CD4-positive, alpha-beta T cell treated with Interleukin-4 for 4 hours (primary cell): ENCODE measurements around the gene ASB4.
"Not testable (repeated sequence)": the region's sequence is repeated elsewhere in the genome, so short reads cannot be mapped to it uniquely, and the experiment has no call there.

Experiments used
- DNase-seq: peaks from one replicate; pipeline ENCODE4 v3.0.0-alpha.2; 2020

ASB4 gene

GRCh38 chr7:95479992-95480624 is 5.6 kb upstream of the ASB4 start:
- DNase-seq = no peak

- DNase-seq = no peak
Observed at GRCh38 chr7:95481271-95482165, 4.2 kb upstream of the ASB4 start.

GRCh38 chr7:95482424-95482823 is 3.3 kb upstream of the ASB4 start:
- DNase-seq = no peak

- DNase-seq = no peak
Observed at GRCh38 chr7:95490231-95490762, 4.6 kb downstream of the ASB4 start.

DNA sequence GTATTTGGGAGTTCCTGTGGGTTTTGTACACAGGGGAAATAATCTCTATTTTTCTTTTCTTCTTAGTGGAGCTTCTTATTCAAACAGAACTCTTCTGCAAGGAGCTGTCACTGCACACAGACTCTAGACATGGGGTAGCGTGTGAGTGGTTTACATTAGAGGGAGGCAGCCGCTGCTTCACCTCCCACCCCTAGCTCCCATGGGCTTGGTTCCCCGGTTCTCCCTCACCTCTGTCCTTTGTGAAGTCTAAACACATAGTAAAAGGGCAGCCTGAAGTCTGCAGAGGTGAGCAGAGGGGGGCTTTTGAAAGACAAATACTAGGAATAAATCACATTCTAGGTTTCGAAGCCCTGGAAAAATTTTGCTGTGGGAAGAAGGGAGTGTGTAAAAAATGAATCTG is 5.5 kb downstream of the ASB4 start:
- DNase-seq = no peak

DNA sequence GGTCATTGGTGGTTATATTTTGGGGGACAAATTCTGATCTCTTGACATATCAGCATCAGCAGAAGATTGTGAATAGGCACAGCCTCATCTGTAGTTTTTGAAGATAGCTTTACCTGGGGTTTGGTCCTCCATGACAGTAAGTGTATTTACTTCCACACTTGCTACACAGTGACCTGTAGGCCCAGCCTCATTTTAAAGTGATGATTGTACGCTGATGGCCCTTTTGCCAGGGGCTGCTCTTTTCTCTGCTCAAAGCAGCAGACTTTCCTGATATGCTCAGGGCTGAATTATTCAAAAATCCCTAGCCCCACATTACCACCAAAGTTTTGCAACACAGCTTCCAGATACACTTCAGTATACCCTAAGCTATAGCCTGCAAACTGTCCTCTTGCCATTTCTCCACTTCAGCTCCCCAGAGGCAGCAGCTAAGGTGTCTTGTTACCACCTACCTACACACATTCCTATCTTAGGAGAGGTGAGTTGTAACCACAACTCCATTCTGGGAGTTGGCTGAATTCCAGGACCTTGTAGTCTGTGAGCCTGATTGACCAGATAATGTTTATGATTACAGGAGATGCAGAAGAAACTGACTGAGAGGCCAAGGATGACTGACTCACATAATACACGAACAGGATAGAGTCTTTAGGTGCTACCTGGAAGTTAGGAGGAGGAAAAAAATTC is 6.0 kb downstream of the ASB4 start:
- no peak for DNase-seq

DNA sequence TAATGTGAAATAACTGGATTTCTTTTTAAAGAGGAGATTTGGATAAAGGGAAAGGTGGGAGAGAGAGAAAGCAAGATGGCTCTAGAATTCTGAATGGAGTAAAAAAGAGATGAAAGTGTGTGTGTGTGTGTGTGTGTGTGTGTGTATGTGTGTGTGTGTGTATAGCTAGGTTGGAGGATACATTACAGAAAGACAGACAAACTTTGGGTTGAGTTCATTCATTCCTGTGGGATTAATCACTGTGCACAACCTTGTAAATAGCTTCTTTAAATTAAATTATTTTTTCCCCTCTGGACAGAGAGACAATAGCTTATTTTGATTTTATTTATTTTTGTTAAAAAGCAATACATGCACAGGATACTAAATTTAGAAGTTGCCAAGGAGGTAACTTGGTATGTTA is 7.5 kb downstream of the ASB4 start:
- DNase-seq = no peak

- no peak for DNase-seq
Observed at GRCh38 chr7:95493844-95494243, 8.1 kb downstream of the ASB4 start.

- DNase-seq = no peak
Observed at GRCh38 chr7:95501261-95501832, 15.6 kb downstream of the ASB4 start.

GRCh38 chr7:95502403-95502802 is 16.7 kb downstream of the ASB4 start:
- DNase-seq = no peak

DNA sequence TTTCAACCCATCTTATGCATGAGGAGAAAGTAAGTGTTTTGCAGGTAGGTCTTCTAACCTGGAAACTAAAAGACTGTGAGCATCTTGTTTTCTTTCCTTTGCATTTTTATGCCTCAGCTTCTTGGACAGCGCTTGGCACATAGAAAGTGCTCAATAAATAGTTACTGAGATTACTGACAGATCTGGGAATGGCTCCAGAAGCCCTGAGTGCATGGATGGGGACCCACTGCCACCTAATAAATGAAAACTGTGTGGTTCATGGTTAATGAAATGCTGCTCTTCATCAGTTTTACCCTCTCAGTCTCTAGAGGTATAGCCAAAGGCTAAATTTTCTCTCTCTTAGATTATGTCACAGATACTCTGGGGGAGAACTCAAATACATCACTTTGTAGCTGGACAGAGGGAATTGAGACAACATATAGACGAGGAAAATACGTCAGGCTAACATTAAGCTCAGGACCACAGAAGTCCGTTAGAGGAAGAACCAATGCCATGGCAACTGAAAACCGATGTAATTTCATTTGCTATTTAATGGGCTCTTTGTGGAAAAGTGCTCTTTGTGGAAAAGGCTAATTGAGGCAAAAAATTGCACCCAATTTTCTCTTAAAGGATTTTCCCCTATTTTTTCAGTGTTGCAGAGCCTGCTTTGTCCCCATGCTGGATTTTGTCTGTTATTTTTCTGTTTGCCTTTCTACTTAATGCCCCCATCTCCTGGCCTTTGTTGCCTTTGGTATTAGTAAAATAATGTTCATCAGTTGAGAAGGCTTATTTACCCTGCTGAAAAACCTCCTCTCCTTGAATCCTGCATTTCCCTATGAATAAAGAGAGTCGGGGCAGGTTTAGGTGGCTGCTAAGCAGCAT is 17.8 kb downstream of the ASB4 start:
- no peak for DNase-seq

DNA sequence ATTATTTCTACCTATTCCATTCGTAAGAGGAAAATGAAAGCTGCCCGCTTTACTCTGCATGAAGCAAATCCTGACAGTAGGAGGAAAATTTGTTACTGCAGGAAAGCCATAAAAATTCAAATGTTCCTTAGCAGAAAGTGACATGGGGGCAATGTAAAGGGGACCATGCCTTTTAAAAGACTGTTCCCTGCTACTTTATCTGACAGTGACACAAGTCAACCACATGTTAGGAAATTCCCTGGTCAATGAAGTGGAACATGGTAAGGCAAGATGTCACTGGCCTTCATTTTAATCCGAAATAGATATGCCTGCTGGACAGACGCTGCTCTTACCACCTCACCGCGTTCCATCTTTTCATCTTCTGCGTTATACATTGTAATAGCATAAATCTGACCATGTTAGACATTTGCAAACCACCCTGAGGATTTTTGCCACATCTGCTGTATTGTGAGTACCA is 18.4 kb downstream of the ASB4 start:
- DNase-seq = not testable (repeated sequence)

DNA sequence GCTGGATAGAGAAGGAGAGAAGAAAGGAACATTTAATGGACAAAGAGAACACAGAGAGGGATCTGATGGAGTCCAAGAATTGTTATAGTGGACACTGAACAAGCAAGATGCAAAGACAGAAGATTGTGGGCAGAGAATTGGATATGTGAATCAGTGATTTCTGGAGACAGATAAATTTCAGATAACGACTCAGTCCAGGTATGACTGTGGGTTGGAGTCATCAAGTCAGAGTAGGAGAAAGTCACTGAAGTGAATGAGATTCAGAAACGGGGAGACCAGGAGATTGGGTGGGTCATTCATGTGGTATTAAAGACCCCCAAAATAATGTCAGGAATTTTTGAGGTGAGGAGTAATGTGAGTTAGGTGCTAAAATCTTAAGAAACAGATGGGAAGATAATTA is 23.0 kb downstream of the ASB4 start:
- no peak for DNase-seq

DNA sequence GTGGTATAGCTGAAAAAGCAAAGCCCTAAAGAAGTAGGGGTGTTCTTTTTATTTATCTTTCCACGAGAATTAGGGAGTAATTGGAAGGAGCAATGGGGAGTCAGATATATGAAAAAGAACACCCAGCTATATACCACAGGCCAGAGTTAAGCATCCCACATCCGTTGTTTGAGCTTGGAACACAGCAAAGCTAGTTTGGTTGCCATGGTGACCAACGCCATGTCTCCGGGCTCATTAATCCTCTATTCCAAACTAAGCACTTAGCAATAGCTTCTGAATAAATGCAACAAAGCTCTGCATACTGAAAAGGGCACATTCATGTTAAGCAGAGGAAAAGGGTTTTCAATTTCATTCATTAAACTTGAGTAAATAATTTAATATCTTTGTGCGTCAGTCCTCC is 23.5 kb downstream of the ASB4 start:
- DNase-seq = no peak

DNA sequence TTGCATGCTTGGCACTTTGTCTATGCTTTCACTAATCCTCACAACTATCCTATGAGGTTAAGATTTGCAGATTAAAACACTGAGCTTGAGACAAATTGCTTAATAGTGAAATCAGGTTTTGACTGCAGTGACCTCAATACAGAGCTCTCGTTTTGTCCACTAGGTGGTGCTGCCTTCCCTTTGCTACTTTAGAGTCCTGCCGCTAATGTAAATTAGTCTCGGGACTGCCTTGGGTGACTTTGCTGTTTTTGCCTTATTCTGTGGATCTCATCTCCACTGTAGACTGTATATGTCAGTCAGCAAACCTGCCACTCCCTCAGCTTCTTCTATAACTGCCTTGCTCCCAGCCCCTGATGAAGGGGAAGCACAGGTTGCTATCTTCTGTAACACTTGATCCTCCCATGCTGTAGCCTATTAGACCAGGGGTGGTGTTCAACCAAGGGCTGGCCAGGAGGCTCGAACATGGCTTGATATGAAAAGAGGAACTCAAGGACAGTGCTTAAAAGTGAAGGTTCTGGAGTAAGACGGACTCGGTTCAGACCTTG is 26.0 kb downstream of the ASB4 start:
- DNase-seq = peak; percentile 63

DNA sequence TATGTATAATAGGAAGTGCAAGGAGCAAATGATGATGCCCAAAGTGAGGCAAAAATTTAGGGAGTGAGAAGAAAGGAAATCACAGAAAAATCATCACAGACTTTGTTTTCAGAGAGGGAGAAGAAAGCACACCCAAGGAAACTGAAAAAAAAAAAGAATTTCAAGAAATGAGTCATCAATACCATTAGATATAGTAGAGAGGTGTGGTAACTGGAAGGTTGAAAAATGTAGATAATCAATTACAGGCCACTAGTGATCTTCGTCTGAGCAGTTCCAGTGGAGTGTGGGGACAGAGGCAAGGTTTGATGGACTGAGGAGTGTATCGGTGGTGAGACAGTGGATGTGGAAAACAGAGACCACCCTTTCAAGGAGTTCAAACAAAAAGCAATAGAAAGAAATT is 31.7 kb downstream of the ASB4 start:
- DNase-seq = no peak

DNA sequence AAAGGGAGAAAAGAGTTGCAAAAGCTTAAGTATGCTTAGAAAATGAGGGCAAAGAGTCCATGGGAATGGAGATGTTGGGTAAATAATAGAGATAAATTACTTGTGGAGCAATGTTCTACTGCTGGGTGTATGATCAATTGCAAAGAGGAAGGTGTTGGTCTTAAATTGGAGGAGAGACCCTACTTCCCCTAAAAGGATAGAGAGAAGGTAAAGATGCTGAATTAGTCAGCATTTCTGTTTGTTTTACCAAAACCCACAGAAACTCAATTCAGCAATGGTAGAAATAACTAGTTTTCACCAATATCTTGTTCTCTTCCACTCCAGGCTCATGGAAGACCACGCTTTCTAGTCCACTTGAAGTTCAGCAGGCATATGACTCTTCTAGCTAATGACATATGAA is 32.1 kb downstream of the ASB4 start:
- DNase-seq = no peak

DNA sequence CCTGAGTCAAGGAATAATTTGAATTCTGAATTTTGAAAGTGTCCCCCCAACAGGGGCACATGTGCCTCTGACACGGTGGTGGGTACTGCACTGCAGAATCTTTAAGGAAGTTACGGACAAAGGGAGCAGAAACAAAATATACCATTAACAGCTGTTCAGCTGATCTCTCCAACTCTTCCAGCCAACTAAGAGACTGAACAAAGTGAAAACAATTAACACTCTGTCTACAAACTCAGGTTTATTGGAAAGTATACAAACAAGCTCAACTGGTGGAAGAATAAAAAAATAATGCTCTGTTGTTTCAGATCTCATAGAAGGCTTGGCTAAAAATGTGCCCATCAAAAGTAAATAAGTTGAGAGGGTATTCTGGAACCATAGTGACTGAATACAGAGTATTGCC is 34.4 kb downstream of the ASB4 start:
- DNase-seq = no peak

- no peak for DNase-seq
Observed at GRCh38 chr7:95525503-95525902, 39.8 kb downstream of the ASB4 start.

- DNase-seq = no peak
Observed at GRCh38 chr7:95526128-95526738, 40.5 kb downstream of the ASB4 start.

DNA sequence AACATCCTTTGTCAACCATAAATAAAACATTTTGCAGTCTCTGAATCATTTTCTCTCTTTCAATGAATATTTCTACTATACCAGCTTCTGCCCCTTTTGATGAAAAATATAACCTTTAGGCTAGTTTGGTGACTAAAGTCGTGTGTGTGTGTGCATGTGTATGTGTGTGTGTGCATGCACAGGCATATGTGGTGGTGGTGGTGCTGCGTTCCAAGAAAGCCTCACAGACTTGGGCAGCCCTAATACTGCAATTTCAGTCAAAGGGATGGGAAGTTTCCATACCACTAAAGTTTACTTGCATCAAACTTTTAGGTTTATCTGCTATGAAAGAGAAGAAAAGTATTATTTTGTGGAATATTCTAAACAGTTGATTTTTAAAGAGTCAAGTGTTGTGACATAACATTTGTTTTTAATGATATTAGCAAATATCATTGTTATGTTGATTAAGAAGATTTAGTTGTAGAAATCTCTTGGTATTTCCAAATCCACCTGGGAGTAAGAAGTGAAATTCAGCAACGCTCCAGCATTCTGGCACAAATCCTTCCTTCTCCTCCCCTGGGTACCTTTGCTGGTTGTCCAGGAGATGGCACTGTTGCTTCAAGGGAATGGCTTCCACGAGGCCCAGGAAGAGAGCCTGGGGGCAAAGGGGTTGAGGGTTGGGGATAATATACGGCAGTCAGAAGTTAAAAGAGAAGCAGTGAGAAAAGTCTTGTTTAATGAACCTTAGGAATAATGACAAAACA is 41.5 kb downstream of the ASB4 start:
- no peak for DNase-seq
